HG03097 (cell line): Measurements from ENCODE around the gene SAMD15.
"Not testable (repeated sequence)": the region's sequence is repeated elsewhere in the genome, so short reads cannot be mapped to it uniquely, and the experiment has no call there.

ENCODE experiments used
- ATAC-seq: cut with Tn5 transposase; IDR thresholded peaks from one replicate; pipeline ENCODE4 v1.9.1; 2021; ENCODE audit not compliant: unreplicated experiment, low FRiP score

The SAMD15 gene

GRCh38 chr14:77376771-77377501, at the start of gene SAMD15, which contains the start of gene TMED8:
Gene SAMD15 (plus strand): TSS chr14:77377379. CDS start chr14:77377419, 40 bp downstream.
Gene TMED8 (minus strand): TSS chr14:77377094. CDS start chr14:77377053, 41 bp downstream.
- ATAC-seq = peak; percentile 72

DNA sequence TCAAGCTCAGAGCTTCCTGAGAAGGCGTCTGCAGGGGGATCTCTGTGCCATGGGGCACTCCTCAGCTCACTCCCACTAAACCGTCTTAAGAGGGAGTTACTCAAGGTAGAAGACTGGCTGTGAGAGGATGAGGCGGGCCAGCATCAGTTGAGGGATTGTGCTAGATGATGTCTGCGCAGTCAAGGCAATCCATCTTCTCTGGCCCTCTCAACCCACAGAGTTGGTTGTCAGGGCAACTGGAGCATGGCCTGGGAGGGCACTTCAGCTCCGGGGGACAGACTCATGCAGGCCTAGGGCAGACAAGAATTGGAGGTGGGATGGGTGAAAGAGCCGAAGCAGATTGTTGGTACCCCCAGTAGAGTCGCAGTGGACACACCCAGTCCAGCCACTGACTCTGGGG, 47.3 kb upstream of the SAMD15 start:
- ATAC-seq = no peak

GRCh38 chr14:77335576-77335975, 41.6 kb upstream of the SAMD15 start:
- ATAC-seq = no peak

- ATAC-seq = not testable (repeated sequence)
Measured at GRCh38 chr14:77337255-77337654, 39.9 kb upstream of the SAMD15 start.

- no peak for ATAC-seq
Measured at GRCh38 chr14:77337880-77338279, 39.3 kb upstream of the SAMD15 start.

DNA sequence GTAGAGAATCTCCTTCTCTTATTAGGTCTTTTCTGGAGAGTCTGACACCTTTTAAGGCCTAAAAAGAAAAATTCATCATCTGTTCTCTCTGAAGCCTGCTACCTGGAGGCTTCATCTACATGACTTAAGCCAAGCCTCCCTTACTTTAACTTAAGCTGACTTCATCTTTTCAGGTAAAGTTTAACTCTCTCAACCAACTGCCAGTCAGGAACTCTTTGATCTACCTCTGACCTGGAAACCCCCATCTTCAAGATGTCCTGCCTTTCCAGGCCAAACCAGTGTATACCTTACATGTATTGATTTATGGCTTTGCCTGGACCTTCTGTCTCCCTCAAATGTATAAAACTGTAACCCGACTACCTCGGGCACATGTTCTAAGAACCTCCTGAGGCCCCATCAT, 38.9 kb upstream of the SAMD15 start:
- no peak for ATAC-seq

GRCh38 chr14:77339407-77339806, 37.8 kb upstream of the SAMD15 start:
- no peak for ATAC-seq

- ATAC-seq = no peak
Measured at GRCh38 chr14:77340389-77340788, 36.8 kb upstream of the SAMD15 start.

DNA sequence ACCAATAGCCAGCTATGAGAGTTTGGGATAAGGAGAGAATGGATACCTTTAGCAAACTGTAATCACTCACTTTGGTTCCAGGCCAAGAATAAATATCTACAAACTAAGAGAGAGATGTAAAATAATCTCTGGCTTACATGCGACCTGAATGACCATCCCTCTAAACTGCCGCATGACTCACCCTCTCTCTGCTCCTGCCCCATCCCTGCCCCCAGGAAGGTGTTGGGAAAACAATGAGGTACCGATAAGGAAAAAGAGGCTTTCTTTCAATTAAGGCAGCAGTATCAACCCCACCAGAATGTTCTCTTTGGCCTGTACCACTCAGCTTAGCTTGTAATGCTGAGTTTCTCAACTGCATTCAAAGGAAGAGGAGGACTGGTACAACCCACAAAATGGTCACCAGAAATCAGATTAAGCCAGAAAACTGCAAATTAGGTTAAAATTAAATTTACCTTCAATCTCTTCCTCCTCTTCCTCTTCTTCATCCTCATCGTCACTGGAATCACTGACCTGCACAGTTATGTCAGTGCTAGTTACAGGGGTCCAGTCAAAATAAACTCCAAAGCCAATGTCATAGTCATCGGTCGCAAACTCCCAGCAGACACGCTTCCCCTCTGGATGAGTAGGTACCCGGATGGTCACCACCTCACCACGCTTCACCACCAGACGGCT, 34.3 kb upstream of the SAMD15 start:
- no peak for ATAC-seq

- ATAC-seq = no peak
Measured at GRCh38 chr14:77343662-77344061, 33.5 kb upstream of the SAMD15 start.

DNA sequence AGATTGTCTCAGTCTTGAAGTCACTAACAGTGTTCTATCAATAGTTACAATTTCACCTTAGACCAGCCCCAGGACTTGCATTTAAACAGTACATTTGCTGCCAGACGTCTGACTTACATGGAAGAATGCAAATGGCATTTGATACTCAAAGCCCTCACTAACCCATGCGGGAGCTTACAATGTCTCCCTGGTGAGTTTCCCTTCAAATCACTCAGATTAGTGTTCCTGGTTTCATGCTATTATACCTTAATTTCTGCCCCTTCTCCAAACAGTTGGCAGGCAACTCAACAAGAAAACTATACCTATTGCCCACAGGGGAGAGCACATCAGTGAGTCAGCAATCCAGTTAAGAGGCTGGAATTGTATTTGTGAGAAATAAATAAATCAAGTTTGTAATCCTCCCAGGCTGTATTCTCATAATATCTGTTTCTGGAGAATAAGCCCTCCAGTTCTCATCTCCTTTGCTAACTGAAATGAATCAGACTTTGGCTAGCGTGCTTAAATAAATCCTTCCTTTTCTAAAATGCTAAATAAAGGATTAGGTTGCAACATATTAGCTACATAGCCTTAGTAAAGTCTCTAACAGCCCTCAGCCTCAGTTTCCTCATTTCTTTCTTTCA, 32.7 kb upstream of the SAMD15 start:
- ATAC-seq = no peak

DNA sequence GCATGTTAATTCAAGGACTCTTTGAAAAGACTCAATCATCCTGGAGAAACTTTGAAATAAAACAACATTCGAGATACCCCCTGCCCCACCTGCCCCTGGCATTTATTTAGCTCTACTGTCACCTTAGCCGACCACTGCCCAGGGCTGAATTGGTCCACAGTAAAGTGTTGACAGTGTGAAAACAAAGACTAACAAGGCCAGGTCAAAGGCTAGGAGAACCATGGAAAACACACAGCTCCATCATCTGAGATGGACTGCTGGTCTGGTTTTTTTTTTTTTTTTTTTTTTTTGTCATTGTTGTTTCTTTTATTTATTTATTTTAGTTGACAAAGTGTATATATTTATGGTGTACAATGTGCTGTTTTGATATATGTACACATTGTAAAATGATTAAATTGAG, 30.7 kb upstream of the SAMD15 start:
- no peak for ATAC-seq

- ATAC-seq = no peak
Measured at GRCh38 chr14:77347751-77348150, 29.4 kb upstream of the SAMD15 start.

DNA sequence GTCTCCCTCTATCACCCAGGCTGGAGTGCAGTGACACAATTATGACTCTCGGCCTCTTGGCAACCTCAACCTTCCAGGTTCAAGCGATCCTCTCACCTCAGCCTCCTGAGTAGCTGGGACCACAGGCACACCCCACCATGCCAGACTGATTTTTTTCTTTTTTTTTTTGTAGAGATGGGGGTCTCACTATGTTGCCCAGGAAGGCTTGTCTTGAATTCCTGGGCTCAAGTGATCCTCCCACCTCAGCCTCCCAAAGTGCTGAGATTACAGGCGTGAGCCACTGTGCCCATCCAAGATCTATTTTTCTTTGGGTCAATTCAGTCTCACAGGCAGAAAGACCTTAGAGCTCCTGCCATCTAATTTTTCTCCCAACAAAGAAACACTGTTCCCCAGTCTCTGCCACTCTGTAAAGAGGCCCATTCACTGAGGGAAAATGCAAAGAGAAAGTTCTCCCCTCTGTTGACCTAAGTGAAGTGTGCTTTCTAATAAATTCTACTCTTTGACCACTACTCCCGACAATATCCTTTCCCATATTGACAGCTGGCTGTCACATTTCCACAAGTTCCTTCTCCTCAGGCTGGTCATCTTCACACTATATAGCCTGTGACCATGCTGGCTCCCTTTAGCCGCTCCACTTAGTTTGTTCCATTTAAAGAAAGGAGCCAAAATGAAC, 23.6 kb upstream of the SAMD15 start:
- ATAC-seq = no peak

GRCh38 chr14:77355811-77356210, 21.4 kb upstream of the SAMD15 start:
- ATAC-seq = no peak

DNA sequence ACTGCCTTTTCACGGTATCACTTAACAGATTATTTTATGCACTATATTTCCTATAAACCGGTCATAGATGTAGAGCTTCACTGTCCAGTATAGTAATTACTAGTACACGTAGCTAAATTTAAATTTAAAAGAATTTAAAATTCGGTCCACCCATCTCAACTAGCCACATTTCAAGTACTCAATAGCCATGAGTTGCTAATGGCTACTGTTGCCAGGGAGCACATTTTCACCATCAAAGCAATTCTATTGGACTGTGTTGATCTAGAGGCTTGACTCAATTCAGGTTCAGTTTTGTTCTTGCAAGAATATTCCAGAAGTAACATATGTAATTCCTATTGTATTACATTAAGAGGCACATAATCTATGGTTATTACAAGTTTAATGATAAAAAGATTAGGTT, 20.3 kb upstream of the SAMD15 start:
- no peak for ATAC-seq

DNA sequence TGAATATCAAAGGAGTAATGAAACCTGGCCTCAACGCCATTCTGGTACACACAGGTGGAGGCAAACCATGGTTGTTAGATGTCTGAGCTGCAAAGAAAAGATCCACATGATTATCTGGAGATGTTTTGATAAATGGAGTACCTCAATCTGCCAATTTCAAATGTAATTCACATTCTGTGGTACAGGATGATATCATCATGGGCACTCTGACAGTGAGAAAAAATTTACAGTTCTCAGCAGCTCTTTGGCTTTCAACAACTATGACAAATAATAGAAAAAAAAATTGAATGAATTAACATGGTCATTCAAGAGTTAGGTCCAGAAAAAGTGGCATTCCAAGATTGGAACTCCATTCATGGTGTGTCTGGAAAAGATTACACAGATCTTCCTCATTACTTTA, 17.6 kb upstream of the SAMD15 start:
- ATAC-seq = no peak

DNA sequence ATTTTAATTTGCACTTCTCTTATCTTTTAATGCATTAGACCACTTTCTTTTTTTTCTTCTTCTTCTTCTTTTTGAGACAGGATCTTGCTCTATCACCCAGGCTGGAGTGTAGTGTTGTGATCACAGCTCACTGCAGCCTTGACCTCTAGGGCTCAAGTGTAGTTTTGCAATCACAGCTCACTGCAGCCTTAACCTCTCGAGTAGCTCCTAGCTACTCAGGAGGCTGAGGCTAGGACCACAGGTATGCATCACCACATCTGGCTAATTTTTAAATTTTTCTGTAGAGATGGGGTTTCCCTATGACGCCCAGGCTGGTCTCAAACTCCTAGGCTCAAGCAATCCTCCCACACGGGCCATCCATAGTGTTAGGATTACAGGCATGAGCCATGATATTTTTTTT, 13.0 kb upstream of the SAMD15 start:
- ATAC-seq = no peak

DNA sequence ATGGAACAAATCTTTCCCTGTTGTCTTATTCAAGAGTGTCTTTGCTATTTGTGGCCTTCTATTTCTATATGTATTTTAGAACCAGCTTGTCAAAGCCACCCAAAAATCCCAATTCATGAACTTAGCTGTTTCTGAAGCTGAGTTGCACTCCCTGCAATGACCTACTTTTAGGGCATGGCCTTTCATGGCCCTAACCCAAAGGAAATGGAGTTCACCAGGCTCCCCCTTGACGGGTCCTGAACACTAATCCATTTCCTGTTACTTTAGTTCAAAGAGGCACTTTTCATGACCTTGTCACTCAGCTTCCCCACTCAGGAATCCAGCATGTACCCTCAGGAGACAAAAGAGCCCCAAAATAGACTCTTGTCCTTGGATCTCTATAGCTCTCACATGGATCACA, 7.9 kb upstream of the SAMD15 start:
- no peak for ATAC-seq

DNA sequence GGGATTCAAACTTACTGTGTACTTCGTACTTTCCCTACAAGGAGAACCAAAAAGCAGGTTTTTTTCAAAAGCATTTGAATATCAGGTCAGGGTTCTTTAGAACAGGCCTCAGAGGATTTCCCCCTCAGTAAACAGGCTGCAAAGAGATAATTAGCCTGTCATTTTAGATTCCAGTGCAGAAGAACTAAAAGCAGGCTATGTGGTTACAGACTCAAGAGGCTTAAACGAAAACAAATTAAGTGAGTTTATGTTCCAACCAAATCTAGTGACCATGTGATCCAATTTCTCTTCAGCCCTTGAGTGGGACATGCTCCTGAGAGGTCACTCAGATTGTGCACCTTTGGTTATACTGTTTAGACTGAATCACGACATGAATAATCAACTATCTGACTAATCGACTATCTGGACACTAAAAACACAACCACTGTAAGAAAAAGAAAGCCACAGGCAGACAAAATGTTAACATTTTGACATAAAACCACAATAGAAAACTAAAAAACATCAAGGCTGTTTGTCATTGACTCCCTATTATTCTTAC, 4.8 kb upstream of the SAMD15 start:
- peak; percentile 39 for ATAC-seq
